CD4-positive, alpha-beta T cell treated with Interleukin-6 for 4 hours (primary cell): Measurements from ENCODE around the gene BAZ1B.
"Not testable (repeated sequence)": the region's sequence is repeated elsewhere in the genome, so short reads cannot be mapped to it uniquely, and the experiment has no call there.

Experiments used
- DNase-seq: peaks from one replicate; pipeline ENCODE4 v3.0.0-alpha.2; 2020; ENCODE audit warnings: mixed read lengths

The BAZ1B gene, protein sequence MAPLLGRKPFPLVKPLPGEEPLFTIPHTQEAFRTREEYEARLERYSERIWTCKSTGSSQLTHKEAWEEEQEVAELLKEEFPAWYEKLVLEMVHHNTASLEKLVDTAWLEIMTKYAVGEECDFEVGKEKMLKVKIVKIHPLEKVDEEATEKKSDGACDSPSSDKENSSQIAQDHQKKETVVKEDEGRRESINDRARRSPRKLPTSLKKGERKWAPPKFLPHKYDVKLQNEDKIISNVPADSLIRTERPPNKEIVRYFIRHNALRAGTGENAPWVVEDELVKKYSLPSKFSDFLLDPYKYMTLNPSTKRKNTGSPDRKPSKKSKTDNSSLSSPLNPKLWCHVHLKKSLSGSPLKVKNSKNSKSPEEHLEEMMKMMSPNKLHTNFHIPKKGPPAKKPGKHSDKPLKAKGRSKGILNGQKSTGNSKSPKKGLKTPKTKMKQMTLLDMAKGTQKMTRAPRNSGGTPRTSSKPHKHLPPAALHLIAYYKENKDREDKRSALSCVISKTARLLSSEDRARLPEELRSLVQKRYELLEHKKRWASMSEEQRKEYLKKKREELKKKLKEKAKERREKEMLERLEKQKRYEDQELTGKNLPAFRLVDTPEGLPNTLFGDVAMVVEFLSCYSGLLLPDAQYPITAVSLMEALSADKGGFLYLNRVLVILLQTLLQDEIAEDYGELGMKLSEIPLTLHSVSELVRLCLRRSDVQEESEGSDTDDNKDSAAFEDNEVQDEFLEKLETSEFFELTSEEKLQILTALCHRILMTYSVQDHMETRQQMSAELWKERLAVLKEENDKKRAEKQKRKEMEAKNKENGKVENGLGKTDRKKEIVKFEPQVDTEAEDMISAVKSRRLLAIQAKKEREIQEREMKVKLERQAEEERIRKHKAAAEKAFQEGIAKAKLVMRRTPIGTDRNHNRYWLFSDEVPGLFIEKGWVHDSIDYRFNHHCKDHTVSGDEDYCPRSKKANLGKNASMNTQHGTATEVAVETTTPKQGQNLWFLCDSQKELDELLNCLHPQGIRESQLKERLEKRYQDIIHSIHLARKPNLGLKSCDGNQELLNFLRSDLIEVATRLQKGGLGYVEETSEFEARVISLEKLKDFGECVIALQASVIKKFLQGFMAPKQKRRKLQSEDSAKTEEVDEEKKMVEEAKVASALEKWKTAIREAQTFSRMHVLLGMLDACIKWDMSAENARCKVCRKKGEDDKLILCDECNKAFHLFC (N-terminal part only)

DNA sequence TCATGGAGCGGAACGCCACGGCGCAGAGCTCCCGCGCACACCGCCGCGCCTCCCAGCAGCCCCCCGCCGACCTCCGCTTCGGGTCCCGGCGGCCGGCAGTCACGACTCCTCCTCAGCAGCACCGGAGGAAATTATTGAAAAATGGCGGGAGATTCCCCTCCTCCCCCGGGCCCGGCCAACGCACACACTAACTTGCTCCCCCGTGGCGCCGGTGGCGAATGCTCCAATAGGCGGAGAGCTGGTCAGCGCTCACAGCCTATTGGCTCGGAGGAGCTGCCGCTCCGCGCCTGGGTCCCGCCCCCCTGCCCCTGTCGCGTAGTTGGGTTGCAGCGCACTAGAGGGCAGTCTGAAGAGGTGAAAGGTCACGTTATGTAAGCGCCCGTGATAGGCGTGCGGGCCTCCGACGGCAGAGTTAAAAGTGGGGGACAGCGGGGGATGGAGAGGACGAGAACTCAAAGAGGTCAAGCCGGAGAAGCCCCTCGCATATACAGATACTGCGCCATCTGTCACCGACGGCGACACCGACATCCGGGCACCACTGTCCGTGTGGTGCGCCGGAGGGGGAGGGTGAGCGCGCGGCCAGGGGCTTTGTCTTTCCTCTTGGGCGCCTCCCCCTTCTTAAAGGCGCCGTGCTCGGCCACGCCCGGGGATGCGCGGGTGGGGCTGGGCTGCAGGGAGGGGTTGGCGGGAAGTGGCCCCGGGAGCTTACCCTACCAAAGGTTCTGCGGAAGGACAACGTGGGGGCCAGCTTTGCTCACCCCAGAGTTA lies at the start of gene BAZ1B:
BAZ1B (minus strand) TSS at position 189 of the 768 bp plus-strand sequence. CDS start 360 bp downstream, outside the sequence.
- DNase-seq: peak; percentile 97

DNA sequence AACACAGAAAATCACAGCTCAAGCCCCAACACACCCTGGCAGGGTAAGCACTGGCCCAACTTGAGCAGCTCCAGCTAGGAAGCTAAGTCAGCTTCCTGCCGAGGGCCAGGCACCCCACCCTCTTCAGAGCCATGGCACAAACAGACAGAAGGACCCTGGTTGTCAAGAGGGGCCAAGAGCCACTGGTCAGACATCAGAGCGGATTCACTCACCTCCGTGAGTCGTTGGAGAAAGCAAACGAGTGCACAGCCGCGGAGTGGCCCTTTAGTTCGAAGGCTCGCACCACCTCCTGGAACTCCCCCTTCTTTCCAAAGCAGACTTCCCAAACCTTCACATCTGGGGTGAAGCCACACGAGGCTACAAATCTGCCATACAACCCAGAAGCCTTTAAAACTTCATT lies 48.9 kb upstream of the BAZ1B start:
- no peak for DNase-seq

DNA sequence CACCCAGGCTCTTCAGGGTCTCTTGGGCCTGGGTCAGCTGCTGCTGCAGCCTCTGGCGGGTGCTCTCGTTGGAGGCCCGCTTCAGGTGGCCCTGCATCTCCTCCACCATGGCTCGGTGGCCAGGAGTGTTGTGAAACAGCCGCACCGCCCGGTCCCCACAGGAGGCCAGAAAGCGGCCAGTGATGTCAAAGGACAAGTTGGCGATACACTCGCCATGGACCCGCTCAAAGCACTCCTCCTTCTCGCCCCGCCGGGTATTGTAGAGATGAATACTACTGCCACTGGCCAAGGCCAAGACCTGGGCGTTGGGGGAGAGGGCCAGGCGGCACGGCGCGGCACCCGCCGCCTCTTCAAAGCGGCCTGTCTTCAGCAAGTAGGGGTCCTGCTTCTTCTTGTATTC lies 48.4 kb upstream of the BAZ1B start:
- no peak for DNase-seq

DNA sequence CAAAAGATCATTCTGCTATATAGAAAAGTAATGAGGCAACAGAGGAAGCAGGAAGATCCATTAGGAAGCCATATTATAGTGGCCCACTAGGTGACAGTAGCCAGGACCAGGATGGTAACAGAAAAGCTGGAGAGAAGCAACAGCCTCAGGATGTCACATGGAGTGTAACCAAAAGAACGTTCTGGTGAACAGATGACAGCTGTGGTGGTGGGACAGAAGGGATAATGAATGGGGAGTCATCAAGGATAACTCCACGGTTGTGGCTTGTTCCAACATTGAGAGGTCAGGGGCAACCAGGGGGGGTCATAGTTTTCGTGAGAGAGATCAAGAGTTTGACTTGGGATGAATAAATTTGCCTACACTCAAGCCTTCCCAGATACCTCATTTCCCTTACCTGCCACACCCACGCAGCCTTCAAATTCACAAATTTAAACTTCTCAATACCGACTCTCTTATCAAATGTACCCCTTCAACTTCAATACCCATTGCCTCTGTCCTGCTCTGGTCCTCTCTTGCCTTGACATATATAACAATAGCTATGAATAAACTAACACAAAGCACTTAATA lies 47.0 kb upstream of the BAZ1B start:
- no peak for DNase-seq

DNA sequence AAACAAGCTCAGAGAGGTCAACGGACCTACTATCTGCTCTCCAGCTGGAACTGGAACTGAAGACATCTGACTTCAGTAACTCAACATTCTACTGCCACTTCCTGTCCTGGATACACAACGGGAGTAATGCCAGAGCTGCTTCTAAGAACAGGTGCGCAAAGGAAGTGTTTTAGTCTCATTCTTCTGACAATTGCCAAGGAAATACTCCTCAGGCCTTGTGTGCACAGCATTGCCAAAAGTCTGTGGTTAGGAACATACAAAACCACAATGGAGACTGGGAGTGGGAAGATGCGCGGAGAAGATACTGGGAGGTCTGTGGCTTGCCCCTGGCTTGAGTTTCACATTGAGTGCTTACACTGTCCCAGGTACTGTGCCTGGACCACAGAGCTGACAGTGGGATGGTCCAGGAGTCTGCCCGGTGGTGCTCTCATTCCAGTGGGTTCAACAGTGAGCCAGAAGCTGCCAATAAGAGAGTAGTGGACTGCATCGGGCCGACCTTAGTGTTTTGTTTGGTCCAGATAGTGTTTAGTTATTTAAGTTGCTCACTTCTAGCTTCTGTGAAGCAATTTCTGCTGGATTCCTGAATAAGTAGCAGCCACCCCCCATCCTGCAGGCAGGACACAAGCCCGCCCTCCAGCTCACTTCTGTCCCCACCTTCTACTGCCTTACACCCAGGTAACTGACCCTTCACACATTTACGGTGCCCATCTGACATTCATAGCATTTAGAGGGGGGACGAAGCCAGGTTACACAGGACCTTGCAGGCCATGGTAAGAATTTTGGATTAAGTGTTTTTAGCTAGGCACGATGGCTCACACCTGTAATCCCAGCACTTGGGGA lies 46.0 kb upstream of the BAZ1B start:
- no peak for DNase-seq

DNA sequence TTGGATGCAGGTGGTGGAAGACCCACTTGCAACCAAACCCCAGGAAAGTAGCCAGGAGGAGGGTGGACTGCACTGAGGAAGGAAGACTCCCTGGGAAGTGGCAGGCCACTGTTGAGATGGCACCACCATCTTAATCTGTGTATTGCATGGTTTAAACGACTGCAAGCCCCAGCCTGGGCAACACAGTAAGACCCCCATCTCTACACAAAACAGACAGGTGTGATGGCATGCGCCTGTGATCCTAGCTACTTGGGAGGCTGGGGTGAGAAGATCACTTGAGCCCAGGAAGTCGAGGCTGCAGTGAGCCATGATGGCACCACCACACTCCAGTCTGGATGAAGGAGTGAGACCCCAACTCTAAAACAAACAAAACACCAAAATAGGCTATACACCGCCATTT lies 45.0 kb upstream of the BAZ1B start:
- DNase-seq: no peak

DNA sequence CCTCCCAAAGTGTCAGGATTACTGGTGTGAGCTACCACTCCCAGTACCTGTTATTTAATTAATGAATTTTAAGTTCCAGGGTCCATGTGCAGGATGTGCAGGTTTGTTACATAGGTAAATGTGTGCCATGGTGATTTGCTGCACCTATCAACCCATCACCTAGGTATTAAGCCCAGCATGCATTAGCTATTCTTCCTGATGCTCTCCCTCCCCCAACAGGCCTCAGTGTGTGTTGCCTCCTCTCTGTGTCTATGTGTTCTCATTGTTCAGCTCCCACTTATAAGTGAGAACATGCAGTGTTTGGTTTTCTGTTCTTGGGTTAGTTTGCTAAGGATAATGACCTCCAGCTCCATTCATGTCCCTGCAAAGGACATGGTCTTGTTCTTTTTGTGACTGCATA lies 44.3 kb upstream of the BAZ1B start:
- DNase-seq: not testable (repeated sequence)

DNA sequence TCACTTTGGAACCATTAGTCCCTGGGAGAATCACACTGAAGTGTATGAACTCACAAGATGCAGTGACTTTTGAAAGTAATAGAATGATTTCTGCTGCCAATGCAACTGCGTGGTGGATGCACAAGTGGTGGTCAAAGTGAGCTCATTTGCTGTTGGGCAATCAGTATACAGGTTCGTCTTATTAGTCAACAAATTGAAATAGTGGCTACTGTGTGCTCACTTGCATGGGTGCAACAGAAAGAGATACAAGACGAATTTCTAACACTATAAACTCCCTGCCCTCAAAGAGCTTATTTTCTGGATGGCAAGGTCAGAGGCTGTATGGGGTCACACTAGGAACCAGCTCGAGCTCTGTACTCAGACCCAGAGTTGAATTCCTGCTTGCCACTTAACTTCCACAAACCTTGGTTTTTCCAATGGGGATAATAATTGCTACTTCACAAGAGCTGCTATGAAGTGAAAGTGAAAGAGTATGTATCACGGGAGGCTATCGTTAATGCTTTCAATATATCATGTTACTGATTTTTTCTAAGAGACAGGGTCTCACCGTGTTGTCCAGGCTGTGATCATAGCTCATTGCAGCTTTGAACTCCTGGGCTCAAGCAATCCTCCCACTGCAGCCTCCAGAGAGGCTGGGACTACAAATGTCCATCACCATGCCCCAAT lies 43.7 kb upstream of the BAZ1B start:
- no peak for DNase-seq

DNA sequence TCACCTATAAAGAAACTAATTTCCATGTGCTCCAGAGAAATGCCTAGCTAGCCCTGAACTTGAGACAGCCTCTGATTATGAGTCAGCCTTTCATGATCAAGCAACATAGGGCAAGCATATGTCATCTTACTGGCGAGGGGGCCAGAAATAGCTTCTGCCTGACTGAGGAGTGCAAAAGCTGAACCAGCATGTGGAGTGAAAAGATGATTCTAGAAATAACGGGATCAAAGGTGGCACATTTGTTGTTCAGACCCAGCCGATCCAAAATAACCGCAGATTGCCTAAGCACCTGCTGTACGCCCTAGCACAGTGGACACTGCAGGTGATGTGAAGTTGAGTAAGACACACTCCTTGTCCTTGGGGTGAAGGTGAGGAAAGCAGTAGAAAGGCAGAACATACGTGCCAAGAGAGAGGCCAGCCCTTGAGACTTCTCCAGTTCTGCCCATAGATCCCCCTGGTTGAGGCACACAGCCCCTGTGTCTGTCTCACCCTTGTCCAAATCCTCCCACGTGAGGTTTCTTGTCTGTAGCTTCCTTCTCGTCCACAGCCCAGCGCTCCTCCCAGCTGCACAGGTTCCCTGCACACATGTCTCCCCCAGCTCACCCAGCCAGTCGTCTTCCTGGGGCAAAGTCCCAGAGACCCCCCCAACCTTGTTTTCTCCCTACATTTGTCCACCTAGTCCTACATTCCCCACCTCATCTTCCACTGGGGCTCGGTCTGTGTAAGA lies 38.2 kb upstream of the BAZ1B start:
- no peak for DNase-seq

DNA sequence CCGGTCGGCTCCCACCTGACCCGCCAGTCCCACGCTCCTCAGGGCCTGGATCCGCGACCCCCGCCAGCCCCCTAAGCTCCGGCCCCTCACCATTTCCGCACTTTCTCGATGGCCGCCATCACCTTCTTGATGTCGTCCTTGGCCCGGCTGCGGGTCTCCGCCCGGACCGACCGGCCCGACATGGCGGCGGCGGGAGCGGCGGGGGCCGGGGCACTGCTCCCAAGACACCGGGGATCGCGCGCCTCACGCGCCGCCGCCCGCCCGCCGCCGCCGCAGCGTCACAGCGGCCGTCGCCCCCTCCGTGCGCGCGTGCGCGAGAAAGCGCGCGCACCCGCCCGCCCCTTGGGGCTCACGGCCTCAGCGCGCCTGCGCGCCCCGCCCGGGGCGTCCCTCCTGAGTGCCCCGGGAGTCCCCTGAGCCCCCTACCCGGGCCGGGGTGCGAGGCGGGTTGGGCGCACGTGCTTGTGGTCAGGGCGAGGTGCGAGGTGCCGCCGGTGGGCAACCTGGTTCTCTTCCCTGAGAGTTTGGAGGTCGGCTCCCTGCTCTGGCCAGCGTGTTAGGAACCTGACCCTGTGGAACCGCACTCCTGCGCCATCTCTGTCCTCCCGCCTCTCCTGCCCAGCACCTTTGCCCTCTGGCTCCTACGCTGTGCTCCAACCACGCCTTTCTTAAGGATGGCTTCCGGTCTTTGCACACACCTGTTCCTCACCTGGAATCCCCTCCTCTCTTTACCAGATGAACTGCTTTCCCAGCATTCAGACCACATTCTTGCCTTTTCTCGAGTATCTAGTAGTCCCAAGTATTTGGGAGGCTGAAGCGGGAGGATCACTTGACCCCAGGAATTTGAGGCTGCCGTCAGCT lies 35.5 kb upstream of the BAZ1B start, which contains the start of gene BCL7B:
BCL7B (minus strand) TSS at position 294 of the 861 bp plus-strand sequence; CDS start at position 182, 112 bp downstream.
- DNase-seq: peak; percentile 82

DNA sequence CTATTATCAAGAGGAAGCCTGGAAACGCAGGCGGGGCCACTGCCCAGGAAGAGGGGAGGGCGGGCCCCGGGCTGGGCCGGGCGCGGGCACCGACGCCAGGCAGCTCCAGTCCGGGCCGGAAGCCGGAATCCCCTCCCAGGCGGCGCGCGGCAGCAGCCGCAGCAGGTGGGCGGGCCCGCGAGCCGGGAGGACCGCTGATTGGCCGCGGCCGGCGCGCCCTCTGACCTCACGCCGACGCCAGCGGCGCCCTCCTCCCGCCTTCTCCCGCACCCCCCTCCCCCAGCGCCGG lies 35.0 kb upstream of the BAZ1B start:
- DNase-seq: peak; percentile 93

DNA sequence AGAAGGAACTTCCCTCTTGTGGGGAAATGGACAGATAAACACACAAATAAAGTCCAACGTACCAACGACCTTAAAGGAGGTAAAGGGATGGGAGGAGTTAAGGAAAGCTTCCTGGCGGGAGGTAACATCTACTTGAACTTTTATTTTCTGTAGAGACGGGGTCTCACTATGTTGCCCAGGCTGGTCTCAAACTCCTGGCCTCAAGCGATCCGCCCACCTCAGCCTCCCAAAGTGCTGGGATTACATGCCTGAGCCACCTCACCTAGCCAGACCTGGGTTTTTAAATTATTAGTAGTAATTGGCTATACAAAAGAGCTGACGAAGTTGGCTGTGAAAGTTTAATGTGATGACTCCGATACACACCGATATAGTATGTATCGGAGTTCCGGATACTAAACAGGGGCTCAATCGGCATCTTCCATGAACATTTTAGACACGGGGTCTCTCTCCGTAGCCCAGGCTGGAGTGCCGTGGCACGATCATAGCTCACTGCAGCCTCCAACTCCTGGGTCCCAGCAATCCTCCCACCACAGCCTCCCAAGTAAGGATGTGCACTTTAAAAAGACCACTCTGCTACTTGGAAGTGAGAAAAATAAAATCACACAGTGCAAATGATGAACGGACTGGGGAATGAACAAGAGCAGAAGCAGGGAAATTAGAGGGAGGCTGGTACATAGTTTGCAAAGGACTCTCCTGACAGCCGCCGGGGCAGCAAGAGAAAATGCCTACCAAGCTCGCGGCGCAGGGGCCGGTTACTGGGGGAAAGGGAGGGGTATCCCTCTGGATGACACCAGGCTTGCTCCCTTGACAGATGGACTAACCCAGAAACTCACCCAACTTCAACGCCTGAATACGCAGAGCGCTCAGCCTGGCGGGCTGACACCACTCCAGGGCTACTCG lies 34.4 kb upstream of the BAZ1B start:
- no peak for DNase-seq

DNA sequence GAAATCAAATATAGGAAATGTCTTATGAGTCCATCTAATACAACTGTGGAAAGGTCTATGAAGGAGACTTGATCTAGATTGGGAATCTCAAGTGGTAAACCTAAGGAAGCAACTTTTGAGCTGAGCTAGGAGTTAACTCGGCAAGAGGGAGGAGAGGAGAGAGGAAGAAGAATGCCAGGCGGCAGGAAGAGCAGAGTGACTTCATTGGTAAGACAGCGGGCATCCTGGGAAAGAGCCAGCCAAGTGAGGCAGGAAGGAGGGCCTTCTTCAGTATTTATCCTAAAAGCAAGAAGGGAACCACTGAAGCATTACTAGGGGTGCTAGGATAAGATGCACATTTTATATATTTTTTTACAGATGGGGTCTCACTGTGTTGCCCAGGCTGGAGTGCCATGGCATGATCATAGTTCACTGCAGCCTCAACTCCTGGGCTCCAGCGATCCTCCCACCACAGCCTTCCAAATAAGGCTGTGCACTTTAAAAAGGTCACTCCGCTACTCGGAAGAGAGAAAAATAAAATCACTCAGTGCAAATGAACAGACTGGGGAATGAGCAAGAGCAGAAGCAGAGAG lies 33.4 kb upstream of the BAZ1B start:
- DNase-seq: no peak

DNA sequence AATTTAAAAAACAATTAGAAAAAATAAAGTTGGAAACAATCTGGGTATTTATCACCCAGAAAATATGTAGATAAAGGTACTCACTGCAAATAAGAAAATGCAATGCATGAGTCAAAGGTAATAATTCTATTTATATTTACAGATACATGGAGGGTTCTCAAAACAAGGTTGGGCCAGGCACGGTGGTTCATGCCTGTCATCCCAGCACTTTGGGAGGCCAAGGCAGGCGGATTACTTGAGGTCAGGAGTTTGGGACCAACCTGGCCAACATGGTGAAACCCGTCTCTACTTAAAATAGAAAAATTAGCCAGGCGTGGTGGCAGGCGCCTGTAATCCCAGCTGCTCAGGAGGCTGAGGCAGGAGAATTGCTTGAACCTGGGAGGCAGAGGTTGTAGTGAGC lies 28.0 kb upstream of the BAZ1B start:
- not testable (repeated sequence) for DNase-seq

DNA sequence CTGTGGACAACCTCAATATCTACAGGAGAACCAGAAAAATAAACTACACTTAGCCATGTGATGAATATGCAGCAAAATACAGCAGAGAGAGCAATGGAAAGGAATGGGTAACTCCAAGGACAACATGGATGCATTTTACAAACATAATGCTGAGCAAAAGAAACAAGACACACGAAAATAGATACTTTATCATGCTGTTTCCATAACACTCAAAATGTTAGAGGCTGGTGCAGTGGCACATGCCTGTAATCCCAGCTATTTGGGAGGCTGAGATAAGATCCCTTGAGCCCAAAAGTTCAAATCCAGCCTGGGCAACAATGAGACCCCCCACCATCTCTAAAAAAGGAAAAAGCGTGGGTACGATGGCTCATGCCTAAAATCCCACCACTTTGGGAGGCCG lies 27.1 kb upstream of the BAZ1B start:
- DNase-seq: no peak

DNA sequence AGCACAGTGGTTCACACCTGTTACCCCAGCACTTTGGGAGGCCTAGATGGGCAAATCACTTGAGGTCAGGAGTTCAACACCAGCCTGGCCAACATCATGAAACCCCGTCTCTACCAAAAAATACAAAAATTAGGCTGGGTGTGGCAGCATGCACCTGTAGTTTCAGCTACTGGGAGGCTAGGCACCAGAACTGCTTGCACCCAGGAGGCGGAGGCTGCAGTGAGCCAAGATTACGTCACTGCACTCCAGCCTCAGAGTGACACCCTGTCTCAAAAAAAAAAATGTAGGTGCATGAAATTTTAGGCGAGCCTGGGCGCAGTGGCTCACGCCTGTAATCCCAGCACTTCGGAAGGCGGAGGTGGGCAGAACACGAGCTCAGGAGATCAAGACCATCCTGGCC lies 25.7 kb upstream of the BAZ1B start:
- DNase-seq: no peak

DNA sequence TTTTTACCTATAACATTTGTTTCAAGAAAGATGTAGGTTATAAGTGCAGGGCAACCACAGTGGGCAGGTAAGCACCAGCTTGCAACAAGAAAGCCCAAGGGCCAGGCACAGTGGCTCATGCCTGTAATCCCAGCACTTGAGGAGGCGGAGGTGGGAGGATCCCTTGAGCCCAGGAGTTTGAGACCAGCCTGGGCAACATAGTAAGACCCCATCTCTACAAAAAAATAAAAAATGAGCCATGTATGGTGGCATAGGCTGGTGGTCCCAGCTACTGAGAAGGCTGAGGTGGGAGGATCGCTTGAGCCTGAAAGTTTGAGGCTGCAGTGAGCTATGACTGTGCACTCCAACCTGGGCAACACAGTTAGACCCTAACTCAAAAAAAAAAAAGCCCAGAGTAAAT lies 22.6 kb upstream of the BAZ1B start:
- DNase-seq: no peak
